RWPE2 (cell line): Measurements from ENCODE around the gene TMEM147.

Experiments
- ATAC-seq: fragments of 200-7000 bp; cut with Tn5 transposase; 3 replicates; pipeline ENCODE4 v1.9.1; 2021; ENCODE audit warnings: low read depth
- DNase-seq: peaks from one replicate; pipeline ENCODE4 v3.0.0-alpha.2; 2020; ENCODE audit warnings: low spot score
- H3K27ac ChIP-seq: fragments of 450-650 bp; 2 replicates; pipeline ENCODE4 v1.5.1; 2017; ENCODE audit warnings: mild to moderate bottlenecking; ENCODE audit not compliant: poor library complexity, severe bottlenecking
- H3K27me3 ChIP-seq: fragments of 250-450 bp; sonication (Bioruptor Pico); 2 replicates; pipeline ENCODE4 v1.5.1; 2021; ENCODE audit warnings: mild to moderate bottlenecking, moderate library complexity; ENCODE audit not compliant: insufficient read depth, poor library complexity, severe bottlenecking
- H3K36me3 ChIP-seq: fragments of 250-450 bp; sonication (Bioruptor Pico); 2 replicates; pipeline ENCODE4 v1.5.1; 2020; ENCODE audit warnings: low read depth, mild to moderate bottlenecking, moderate library complexity
- H3K4me1 ChIP-seq: fragments of 250-450 bp; sonication (Bioruptor Pico); 2 replicates; pipeline ENCODE4 v1.5.1; 2021; ENCODE audit warnings: mild to moderate bottlenecking, moderate library complexity; ENCODE audit not compliant: insufficient read depth, poor library complexity, severe bottlenecking
- H3K4me3 ChIP-seq: fragments of 250-450 bp; sonication (Bioruptor Pico); 2 replicates; pipeline ENCODE4 v1.5.1; 2021; ENCODE audit warnings: mild to moderate bottlenecking, moderate library complexity; ENCODE audit not compliant: severe bottlenecking
- H3K9me3 ChIP-seq: fragments of 250-450 bp; sonication (Bioruptor Pico); 2 replicates; pipeline ENCODE4 v1.5.1; 2021; ENCODE audit warnings: mild to moderate bottlenecking, moderate library complexity; ENCODE audit not compliant: severe bottlenecking
- CTCF ChIP-seq: fragments of 450-650 bp; IDR thresholded peaks from one replicate; pipeline ENCODE4 v1.5.1; 2017; ENCODE audit warnings: mild to moderate bottlenecking, moderate library complexity; ENCODE audit not compliant: poor library complexity, severe bottlenecking

Gene TMEM147

GRCh38 chr19:35562776-35563175 is 17.4 kb downstream of the TMEM147 start:
- no peak for ATAC-seq
- TF ChIP-seq CTCF: no peak
- Histone ChIP-seq H3K4me1 (no peaks in the 10 kb centered on the region), H3K4me3 (no peak overlapping the region), H3K27ac (no peak overlapping the region), H3K36me3 (no peaks in the 10 kb centered on the region), H3K9me3 (no peaks in the 10 kb centered on the region), H3K27me3 (peaks cover 8% of the 10 kb centered on the region)
- DNase-seq: no peak

- DNase-seq (no peak), ATAC-seq (no peak)
- peaks cover 8% of the 10 kb centered on the region for H3K27me3 ChIP-seq
- H3K4me1 ChIP-seq: no peaks in the 10 kb centered on the region
- no peaks in the 10 kb centered on the region for H3K36me3 ChIP-seq
- no peak within 1 kb of the TSS for H3K4me3 ChIP-seq
- TF ChIP-seq CTCF: no peak
- H3K27ac ChIP-seq: no peak within 1 kb of the TSS
- H3K9me3 ChIP-seq: no peaks in the 10 kb centered on the region
Observed at GRCh38 chr19:35563207-35563829, 17.9 kb downstream of the TMEM147 start, which contains the start of gene ATP4A. ATP4A (minus strand) TSS chr19:35563658; CDS start chr19:35563629, 29 bp downstream.

- DNase-seq: no peak
- Histone ChIP-seq H3K4me3 (no peak overlapping the region), H3K9me3 (no peaks in the 10 kb centered on the region), H3K27ac (no peak overlapping the region), H3K27me3 (no peaks in the 10 kb centered on the region), H3K36me3 (no peaks in the 10 kb centered on the region), H3K4me1 (no peaks in the 10 kb centered on the region)
- ATAC-seq: no peak
- no peak for TF ChIP-seq CTCF
Observed at GRCh38 chr19:35565016-35565856, 19.8 kb downstream of the TMEM147 start.

- TF ChIP-seq CTCF: no peak
- ATAC-seq: no peak
- H3K9me3 ChIP-seq: no peaks in the 10 kb centered on the region
Observed at GRCh38 chr19:35566738-35567137, 21.3 kb downstream of the TMEM147 start.

GRCh38 chr19:35569281-35569781 is 23.9 kb downstream of the TMEM147 start:
- no peak for TF ChIP-seq CTCF
- no peak overlapping the region for H3K27ac ChIP-seq
- H3K4me1 ChIP-seq: no peaks in the 10 kb centered on the region
- no peaks in the 10 kb centered on the region for H3K9me3 ChIP-seq
- no peak for DNase-seq
- no peaks in the 10 kb centered on the region for H3K36me3 ChIP-seq
- H3K27me3 ChIP-seq: no peaks in the 10 kb centered on the region
- no peak overlapping the region for H3K4me3 ChIP-seq
- no peak for ATAC-seq

More at GRCh38 chr19:35566738-35567137, 21.3 kb downstream of the TMEM147 start:
- Histone ChIP-seq H3K27me3 (no peaks in the 10 kb centered on the region), H3K4me3 (no peak overlapping the region), H3K36me3 (no peaks in the 10 kb centered on the region), H3K27ac (no peak overlapping the region), H3K4me1 (no peaks in the 10 kb centered on the region)
- no peak for DNase-seq
